ENCODE measurements around the gene RET. TPM values are rescaled to one million over a fixed set of nuclear protein-coding genes. Genes with fewer than 3 reads are reported as not detected.

RET gene
- total RNA-seq, 4 donors from 2014 or later, result 0.51 to 1.2 (median 0.62) TPM

DNA sequence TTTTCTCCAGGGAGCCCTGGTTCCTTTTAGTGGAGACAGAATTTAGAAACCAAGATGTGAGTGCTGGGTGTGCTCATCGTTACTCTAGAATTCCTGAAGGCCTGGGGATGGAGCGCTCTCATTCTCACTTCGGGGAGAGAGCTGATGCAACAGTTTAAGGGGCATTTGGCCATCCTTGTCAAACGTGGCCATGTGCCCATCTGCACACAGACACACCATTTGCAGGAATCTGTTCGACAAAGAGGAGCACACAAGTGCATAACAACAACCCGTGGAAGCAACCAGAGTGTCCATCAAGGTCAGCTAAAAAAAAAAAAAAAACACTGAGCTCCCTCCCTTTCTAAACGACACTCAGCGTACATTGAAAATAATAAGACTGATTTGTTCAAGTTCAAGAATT, 23.0 kb upstream of the RET start:
- no peaks in the 10 kb centered on the region for H3K9me3 ChIP-seq
- H3K27me3 ChIP-seq, result no peaks in the 10 kb centered on the region
- H3K36me3 ChIP-seq, result no peaks in the 10 kb centered on the region
- no peak for TF ChIP-seq POLR2A (IDR thresholded peaks at IDR 0.05)
- TF ChIP-seq, protein P1, sequence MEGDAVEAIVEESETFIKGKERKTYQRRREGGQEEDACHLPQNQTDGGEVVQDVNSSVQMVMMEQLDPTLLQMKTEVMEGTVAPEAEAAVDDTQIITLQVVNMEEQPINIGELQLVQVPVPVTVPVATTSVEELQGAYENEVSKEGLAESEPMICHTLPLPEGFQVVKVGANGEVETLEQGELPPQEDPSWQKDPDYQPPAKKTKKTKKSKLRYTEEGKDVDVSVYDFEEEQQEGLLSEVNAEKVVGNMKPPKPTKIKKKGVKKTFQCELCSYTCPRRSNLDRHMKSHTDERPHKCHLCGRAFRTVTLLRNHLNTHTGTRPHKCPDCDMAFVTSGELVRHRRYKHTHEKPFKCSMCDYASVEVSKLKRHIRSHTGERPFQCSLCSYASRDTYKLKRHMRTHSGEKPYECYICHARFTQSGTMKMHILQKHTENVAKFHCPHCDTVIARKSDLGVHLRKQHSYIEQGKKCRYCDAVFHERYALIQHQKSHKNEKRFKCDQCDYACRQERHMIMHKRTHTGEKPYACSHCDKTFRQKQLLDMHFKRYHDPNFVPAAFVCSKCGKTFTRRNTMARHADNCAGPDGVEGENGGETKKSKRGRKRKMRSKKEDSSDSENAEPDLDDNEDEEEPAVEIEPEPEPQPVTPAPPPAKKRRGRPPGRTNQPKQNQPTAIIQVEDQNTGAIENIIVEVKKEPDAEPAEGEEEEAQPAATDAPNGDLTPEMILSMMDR (IDR thresholded peaks at IDR 0.05 in 4 of 5, conservative IDR thresholded peaks at IDR 0.05 in 1 of 5), result no peak
- DNase-seq (no peak), ATAC-seq (no peak)
- H3K4me3 ChIP-seq, result no peak overlapping the region
- in situ Hi-C loops (cut with MboI; ENCODE audit: low sequenced_read_pairs in 4 of 4), result no loop called here
- intact Hi-C loops (cut with DNase I; ENCODE audit: low total_unique reads), result no loop called here
- H3K4me1 ChIP-seq, result no peaks in the 10 kb centered on the region
- no peak overlapping the region for H3K27ac ChIP-seq

DNA sequence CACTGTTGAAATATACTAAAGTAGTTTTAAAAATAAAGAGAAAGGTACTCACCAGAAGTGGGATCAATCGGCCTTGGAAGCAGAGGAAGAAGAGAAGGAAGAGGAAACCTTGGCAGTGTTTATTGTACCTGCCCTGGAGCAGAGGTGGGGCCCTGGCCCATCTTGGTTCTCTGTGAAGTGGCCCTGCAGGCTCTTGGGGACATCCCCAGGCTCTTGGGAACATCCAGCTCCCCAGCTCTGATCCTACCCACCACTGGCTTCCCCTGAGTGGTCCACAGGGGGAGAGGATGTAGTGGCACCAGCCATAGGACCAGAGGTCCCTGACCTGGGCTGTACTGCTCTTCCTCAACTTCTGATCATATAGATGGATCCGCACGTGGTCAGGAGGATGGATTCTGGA, 22.3 kb upstream of the RET start:
- intact Hi-C loops (cut with DNase I; ENCODE audit: low total_unique reads), result no loop called here
- no peaks in the 10 kb centered on the region for H3K4me1 ChIP-seq
- in situ Hi-C loops (cut with MboI; ENCODE audit: low sequenced_read_pairs in 4 of 4), result no loop called here
- H3K4me3 ChIP-seq, result no peak overlapping the region
- no peak overlapping the region for H3K27ac ChIP-seq
- ATAC-seq (no peak), DNase-seq (peak in 1 of 2 donors; percentile 4)
- TF ChIP-seq, protein P1 (IDR thresholded peaks at IDR 0.05 in 4 of 5, conservative IDR thresholded peaks at IDR 0.05 in 1 of 5), result no peak
- no peak for TF ChIP-seq POLR2A (IDR thresholded peaks at IDR 0.05)
- no peaks in the 10 kb centered on the region for H3K9me3 ChIP-seq
- H3K36me3 ChIP-seq, result no peaks in the 10 kb centered on the region
- no peaks in the 10 kb centered on the region for H3K27me3 ChIP-seq

DNA sequence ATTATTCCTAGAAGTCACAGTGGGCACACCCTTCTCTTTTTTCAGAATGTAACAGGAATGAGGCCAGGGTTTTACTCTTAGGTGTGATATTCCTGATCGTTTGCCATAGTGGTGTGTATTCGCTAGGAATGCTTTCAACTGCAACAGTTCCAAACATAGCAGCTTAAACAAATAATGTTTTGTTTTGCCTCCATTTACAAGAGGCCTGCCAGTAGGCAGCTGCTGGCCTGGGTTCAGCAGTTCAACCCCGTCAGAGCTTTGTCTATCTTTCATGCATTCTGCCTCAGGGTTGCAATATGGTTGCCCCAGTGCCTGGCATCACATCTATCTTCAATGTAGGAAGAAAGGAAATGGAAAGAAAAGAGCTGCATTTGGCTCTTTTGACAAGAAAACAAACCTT, 21.7 kb upstream of the RET start:
- no peaks in the 10 kb centered on the region for H3K4me1 ChIP-seq
- H3K27ac ChIP-seq, result no peak overlapping the region
- no peaks in the 10 kb centered on the region for H3K9me3 ChIP-seq
- intact Hi-C loops (cut with DNase I; ENCODE audit: low total_unique reads), result no loop called here
- no peaks in the 10 kb centered on the region for H3K27me3 ChIP-seq
- ATAC-seq, result no peak
- TF ChIP-seq, protein P1 (IDR thresholded peaks at IDR 0.05 in 4 of 5, conservative IDR thresholded peaks at IDR 0.05 in 1 of 5), result no peak
- no peak for TF ChIP-seq POLR2A (IDR thresholded peaks at IDR 0.05)
- no peaks in the 10 kb centered on the region for H3K36me3 ChIP-seq
- H3K4me3 ChIP-seq, result no peak overlapping the region
- in situ Hi-C loops (cut with MboI; ENCODE audit: low sequenced_read_pairs in 4 of 4), result no loop called here
- no peak for DNase-seq

DNA sequence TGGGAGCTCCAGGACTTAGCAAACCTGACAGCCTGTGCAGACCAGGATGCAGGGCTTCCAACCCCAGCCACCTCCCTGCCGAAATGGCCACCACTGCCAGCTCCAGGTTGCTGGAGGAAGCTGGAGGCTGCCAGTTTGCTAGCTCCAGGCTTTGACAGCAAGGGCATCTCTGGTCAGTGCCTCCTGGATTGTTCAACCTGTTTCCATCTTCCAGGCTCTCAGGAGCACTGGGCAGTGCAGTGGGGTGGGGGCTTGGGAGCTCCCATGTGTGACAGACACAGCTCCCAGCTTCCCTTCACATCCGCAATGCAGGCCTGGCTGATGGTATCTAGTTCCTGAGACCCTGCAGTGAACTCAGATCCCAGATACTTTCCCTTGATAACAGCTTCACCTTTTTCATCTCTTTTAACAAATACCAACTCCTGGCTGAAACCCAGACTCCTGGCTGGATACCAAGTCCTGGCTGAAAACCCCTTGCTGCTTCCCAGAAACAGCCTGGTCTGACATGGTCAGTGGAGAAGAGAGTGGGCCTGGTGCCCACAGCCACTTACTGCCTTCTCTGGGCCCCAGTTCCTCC, 20.8 kb upstream of the RET start:
- in situ Hi-C loops (cut with MboI; ENCODE audit: low sequenced_read_pairs in 4 of 4) (no loop called here), intact Hi-C loops (cut with DNase I; ENCODE audit: low total_unique reads) (no loop called here)
- H3K27me3 ChIP-seq, result no peaks in the 10 kb centered on the region
- H3K9me3 ChIP-seq, result no peaks in the 10 kb centered on the region
- no peak overlapping the region for H3K27ac ChIP-seq
- no peak overlapping the region for H3K4me3 ChIP-seq
- TF ChIP-seq, protein P1 (IDR thresholded peaks at IDR 0.05 in 4 of 5, conservative IDR thresholded peaks at IDR 0.05 in 1 of 5), result no peak
- no peak for TF ChIP-seq POLR2A (IDR thresholded peaks at IDR 0.05)
- no peak for DNase-seq
- H3K4me1 ChIP-seq, result no peaks in the 10 kb centered on the region
- no peaks in the 10 kb centered on the region for H3K36me3 ChIP-seq
- no peak for ATAC-seq

DNA sequence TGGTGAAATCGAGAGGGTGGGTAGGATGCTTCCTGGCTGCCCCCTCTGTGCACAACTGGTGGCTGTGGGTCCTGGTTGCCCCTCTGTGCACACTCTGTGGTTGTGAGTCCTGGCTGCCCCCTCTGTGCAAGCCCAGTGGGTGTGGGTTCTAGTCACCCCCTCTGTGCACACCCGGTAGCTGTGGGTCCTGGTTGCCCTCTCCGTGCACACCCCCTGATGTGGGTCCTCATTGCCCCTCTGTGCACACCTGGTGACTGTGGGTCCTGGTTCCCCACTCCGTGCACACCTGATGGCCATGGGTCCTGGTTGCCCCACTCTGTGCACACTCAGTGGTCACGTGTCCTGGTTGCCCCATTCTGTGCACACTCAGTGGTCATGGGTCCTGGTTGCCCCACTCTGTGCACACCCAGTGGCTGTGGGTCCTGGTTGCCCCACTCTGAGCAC, 20.3 kb upstream of the RET start:
- H3K9me3 ChIP-seq, result no peaks in the 10 kb centered on the region
- TF ChIP-seq, protein P1 (IDR thresholded peaks at IDR 0.05 in 4 of 5, conservative IDR thresholded peaks at IDR 0.05 in 1 of 5), result no peak
- TF ChIP-seq POLR2A (IDR thresholded peaks at IDR 0.05), result no peak
- H3K4me3 ChIP-seq, result no peak overlapping the region
- H3K36me3 ChIP-seq, result no peaks in the 10 kb centered on the region
- H3K27me3 ChIP-seq, result no peaks in the 10 kb centered on the region
- no peaks in the 10 kb centered on the region for H3K4me1 ChIP-seq
- DNase-seq (no peak), ATAC-seq (no peak)
- H3K27ac ChIP-seq, result no peak overlapping the region
- intact Hi-C loops (cut with DNase I; ENCODE audit: low total_unique reads) (no loop called here), in situ Hi-C loops (cut with MboI; ENCODE audit: low sequenced_read_pairs in 4 of 4) (no loop called here)
